Stimulated activated CD8-positive, alpha-beta memory T cell treated with anti-CD3 and anti-CD28 coated beads, Interleukin-12 subunit alpha, Interleukin-12 subunit beta, amount 100 ng/mL, for 1 hour (primary cell): Measurements from ENCODE around the gene EIF3L.

Experiments
- DNase-seq: peaks from one replicate; pipeline ENCODE4 v3.0.0-alpha.2; 2020; ENCODE audit warnings: low read depth

Gene EIF3L

DNA sequence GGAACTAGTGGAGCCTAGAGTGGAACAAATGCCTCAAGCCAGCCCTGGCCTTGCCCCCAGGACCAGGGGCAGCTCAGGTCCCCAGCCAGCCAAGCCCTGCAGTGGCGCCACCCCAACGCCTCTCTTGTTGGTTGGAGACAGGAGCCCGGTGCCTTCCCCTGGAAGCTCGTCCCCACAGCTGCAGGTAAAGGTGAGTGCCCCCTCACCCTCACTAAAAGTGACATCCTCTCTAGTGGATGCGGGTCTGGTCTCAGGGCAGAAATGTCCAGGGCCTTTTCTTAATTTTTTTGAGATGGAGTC lies 78.4 kb downstream of the EIF3L start:
- no peak for DNase-seq

DNA sequence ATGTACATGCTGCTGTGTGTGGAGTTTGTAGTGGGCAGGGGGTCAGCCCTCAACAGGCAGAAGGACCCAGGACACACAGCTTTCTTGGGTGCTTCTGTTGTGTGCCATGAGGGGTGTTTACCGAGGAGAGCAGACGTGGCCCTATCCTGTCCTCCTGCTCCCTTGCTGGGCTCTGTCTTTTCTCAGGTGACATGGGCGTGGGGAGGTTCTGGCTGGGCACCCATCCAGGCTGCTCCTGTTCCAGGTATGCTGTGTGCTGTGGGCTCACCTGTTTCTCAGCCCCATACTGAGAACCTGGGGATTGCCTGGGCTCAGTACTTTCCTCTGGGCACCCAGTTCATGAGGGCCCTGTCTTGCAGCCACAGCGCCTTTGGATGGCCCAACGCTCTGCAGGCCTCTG lies 80.2 kb downstream of the EIF3L start:
- no peak for DNase-seq

DNA sequence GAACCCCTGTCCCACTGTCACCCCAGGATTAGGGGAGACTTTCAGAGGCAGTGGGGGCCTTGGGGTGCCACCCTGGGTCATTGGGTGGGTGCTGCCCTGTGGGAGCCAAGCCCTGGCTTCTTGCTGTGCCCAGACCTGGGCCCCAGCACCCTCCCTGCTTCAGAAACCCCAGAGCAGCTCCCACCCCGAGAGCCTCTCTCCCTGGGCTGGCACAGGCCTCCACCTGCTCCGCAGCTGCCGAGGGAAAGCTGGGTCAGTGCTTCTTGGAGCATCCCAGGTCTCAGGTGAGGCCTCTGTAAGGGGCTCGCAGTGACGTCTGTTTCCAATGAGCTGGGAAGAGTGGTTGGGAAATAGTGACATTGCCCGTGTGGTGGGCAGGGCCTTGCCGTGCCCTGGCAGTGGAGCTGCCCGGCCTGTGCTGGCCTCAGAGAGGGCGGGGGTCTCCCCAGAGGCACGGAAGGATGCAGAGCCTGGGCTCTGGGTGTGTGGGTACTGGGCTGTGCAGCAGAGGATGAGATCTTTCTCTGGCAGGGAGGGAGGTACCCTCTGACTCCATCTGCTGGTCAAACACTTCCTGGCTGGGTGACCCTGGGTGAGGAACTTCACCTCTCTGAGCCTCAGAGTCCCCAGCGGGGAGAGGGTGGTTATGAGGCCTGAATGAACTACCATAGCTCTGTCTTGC lies 81.2 kb downstream of the EIF3L start:
- no peak for DNase-seq

DNA sequence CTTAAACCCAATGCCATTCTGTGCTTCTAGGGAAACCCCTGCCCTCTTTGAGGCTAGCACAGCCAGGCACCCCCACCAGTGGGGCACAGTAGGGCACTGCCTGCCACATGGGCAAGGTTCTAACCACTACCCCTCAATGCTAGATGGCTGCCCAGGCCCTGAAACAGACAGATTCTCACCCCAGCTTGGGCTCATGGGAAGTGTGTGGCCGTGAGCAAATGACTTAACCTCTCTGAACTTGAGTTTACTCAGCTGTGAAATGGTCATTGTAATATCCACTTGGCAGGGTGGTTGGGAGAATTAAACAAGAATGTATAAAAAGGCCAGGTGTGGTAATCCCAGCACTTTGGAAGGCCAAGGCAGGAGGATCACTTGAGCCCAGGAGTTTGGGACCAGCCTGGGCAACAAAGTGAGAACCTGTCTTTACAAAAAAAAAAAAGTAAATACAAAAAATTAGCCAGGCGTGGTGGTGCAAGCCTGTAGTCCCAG lies 81.8 kb downstream of the EIF3L start:
- DNase-seq = no peak

DNA sequence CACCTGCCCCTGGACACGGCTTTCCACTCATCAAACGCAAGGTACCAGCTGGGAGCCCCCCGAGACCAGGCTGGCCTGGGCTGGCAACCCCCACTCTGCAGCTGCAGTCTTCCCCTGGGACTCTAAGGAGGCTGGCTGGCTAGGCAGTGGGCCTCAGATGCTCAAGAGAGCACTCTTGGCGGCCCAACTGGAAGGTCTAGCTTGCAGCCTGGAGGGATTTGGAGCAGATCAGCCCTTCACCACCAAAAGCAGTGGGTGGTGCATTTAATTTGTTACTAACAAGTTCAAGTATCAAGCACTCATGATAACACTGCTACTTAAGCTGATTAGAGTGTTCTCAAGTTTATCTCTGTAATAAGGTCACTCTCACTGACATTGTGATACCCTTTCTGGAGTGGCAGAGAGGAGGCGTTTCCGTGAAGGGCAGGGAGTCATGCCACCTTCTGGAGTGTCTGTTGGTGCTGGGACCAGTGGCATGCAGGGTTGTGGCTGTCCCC lies 82.7 kb downstream of the EIF3L start:
- DNase-seq = no peak

DNA sequence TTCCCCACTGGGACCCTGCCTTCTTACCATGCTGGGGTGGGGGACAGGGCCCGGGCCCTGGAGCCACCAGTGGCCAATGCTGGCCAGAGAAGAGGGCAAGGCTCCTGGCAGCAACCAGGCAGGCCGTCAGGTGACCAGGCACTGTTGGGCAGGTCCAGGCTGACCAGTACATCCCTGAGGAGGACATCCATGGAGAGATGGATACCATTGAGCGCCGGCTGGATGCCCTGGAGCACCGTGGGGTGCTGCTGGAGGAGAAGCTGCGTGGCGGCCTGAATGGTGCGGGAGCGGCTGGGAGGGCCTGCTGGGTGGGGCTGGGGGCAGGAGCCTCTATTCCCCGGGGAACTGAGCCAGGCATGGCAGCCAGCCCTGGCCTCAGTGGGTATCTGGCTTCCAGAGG lies 83.2 kb downstream of the EIF3L start:
- DNase-seq = no peak

DNA sequence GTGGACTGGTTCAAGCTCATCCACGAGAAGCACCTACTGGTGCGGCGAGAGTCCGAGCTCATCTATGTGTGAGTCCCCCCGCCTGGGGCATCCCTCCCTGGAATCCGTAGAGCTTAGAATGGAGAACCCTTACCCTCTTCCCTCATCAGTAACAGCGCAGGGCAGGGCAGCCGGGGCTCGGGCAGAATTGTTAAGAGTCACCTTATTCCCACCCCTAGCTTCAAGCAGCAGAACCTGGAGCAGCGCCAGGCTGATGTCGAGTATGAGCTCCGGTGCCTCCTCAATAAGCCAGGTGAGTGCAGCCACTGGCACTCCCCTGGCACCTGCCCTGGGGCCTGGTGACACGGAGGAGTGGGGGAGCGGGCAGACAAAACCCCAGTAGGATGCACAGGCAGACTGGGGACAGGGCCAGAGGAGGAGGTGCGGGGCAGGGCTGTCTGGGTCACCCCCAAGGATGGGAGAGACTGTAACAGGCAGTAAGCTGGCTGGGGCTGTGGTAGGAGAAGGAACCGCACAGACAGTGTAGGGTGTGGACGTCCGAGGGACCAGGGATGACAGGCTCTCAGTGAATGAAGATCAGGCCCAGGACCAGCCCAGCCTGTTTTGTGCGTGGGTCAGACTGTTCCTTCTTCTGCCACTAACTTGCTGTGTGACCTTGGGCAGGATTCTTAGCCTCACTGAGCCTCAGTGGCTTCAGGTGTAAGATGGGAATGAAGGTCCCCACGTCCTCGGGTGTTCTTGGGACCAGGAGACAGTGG lies 83.8 kb downstream of the EIF3L start:
- DNase-seq = no peak

DNA sequence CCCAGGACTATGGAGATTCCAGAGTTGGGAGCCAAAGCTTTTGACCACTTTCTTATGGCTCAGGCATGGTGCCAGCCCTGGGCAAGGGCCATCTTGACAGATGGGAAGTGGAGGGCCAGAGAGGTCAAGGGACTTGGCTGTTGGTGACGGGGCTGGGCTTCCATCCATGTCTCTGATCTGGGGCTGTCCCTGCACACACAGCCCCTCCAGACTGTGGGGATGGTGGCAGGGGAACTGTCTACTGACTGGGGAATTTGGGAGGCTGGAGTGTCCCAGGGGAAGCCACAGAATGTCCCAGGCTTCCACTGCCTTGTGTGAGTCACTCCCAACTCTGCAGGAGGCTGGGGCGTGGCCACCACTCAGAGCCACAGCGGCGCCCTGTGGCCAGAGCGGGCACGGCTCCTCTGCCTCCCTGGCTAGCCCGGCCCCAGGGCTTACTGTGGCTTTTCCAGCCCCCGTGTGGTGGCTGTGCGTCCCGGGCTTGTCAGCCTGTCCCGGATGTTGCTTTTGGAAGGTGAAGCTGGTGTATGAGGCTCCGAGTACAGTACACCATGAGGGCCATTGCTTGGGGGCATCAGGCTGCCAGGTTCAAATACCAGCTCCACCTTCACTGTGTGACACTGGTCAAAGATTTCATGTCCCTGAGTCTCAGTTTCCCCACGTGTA lies 84.6 kb downstream of the EIF3L start:
- peak; percentile 61 for DNase-seq
